AG04450 (cell line): Measurements from ENCODE around the gene PHF23. TPM values are rescaled to one million over a fixed set of nuclear protein-coding genes. Genes with fewer than 3 reads are reported as not detected.

Source experiments
- CTCF ChIA-PET: fragments of 300-600, 350-600 bp; formaldehyde crosslinking; extraction: SDS; loops from one replicate; lab custom pipeline; 2022; ENCODE audit warnings: antibody characterized with exemption, inconsistent platforms; lab: Charles Lee
- POLR2A ChIA-PET: fragments of 350-600 bp; formaldehyde crosslinking; extraction: SDS; loops from one replicate; lab custom pipeline; 2021; ENCODE audit warnings: antibody characterized with exemption, inconsistent platforms; lab: Yijun Ruan, JAX
- DNase-seq: peaks from one replicate; pipeline ENCODE4 v3.0.0-alpha.2; 2011; ENCODE audit warnings: low read depth, low spot score
- H3K27ac ChIP-seq: one replicate; pipeline ENCODE4 v1.5.1; 2012; ENCODE audit warnings: low read depth, low read length, control low read depth
- H3K27me3 ChIP-seq: one replicate; pipeline ENCODE4 v1.6.0; 2012; ENCODE audit warnings: low read length; ENCODE audit not compliant: control insufficient read depth, insufficient read depth
- H3K4me3 ChIP-seq: 2 replicates; pipeline ENCODE4 v1.5.1; 2011; ENCODE audit warnings: mild to moderate bottlenecking, low read depth, low read length, control low read depth
- H3K9me3 ChIP-seq: 2 replicates; pipeline ENCODE4 v1.5.1; 2012; ENCODE audit warnings: low read length; ENCODE audit not compliant: control insufficient read depth, insufficient read depth
- CTCF ChIP-seq: IDR thresholded peaks from 2 replicates; pipeline ENCODE4 v1.5.1; 2011; ENCODE audit warnings: low read depth, low read length, control low read depth, inconsistent platforms
- polyA plus RNA-seq: library from polyadenylated mRNA; depleted of rRNA; stranded (reverse); fragments of >200 nt; gene quantifications from 2 replicates; pipeline ENCODE4 v1.2.3, GENCODE V29; 2011

Gene PHF23
- polyA plus RNA-seq, 1 experiment, result 56.3 TPM

- ChIA-PET CTCF (interaction anchor here (1.0 to 2.0 kb wide), 2 partner anchors 10 to 27 kb away, joined by 3 to 4 read pairs; no protein-coding TSS in a partner anchor), POLR2A (interaction anchor here (0.7 to 4.2 kb wide), 2 partner anchors 12 to 17 kb away, joined by 3 to 42 read pairs; partner anchors contain the start of genes DVL2 and PHF23)
- no peaks in the 10 kb centered on the region; the same call in 1 of the 2 replicates for H3K9me3 ChIP-seq
- TF ChIP-seq CTCF, result no peak
- no peak for DNase-seq
- H3K27me3 ChIP-seq, result no peaks in the 10 kb centered on the region
- H3K27ac ChIP-seq, result peak overlapping the region; percentile 11
- H3K4me3 ChIP-seq, result no peak overlapping the region
These were observed 16.9 kb downstream of the PHF23 start for GRCh38 chr17:7222093-7222971.

GRCh38 chr17:7221278-7222092 lies 17.8 kb downstream of the PHF23 start:
- ChIA-PET CTCF (interaction anchor here (0.9 to 2.0 kb wide), 4 partner anchors 11 to 75 kb away, joined by 3 to 9 read pairs (median 4); no protein-coding TSS in a partner anchor), POLR2A (interaction anchor here (1.9 to 4.2 kb wide), 5 partner anchors 12 to 75 kb away, joined by 8 to 42 read pairs (median 10); partner anchors contain the start of genes CTDNEP1, DVL2, ELP5 and GABARAP)
- no peak for DNase-seq
- H3K9me3 ChIP-seq, result no peaks in the 10 kb centered on the region; the same call in 1 of the 2 replicates
- H3K27ac ChIP-seq, result peak overlapping the region; percentile 11
- no peak for TF ChIP-seq CTCF
- H3K27me3 ChIP-seq, result no peaks in the 10 kb centered on the region
- peak overlapping the region; percentile 86 for H3K4me3 ChIP-seq

GRCh38 chr17:7220593-7221277 lies 18.5 kb downstream of the PHF23 start:
- H3K4me3 ChIP-seq, result peak overlapping the region; percentile 86
- CTCF ChIA-PET, result interaction anchor here (0.8 to 2.1 kb wide), 6 partner anchors 11 to 175 kb away, joined by 3 to 10 read pairs (median 4); no protein-coding TSS in a partner anchor
- peak; percentile 35 for TF ChIP-seq CTCF
- no peak for DNase-seq
- POLR2A ChIA-PET, result interaction anchor here (1.8 to 4.2 kb wide), 6 partner anchors 13 to 175 kb away, joined by 8 to 42 read pairs (median 10); partner anchors contain the start of genes CTDNEP1, DVL2, ELP5 and GABARAP
- peak overlapping the region; percentile 87 for H3K27ac ChIP-seq
- no peaks in the 10 kb centered on the region for H3K27me3 ChIP-seq
- no peaks in the 10 kb centered on the region; the same call in 1 of the 2 replicates for H3K9me3 ChIP-seq

GRCh38 chr17:7219812-7220592 lies 19.3 kb downstream of the PHF23 start, which contains the start of the genes ACADVL and DLG4:
Gene ACADVL, plus strand, starts transcription at chr17:7219938. Its CDS starts 47 bp downstream, at chr17:7219985.
Gene DLG4, minus strand, starts transcription at chr17:7219836.
- H3K27ac ChIP-seq, result peak within 1 kb of the TSS; percentile 87

More at GRCh38 chr17:7219812-7220592, 19.3 kb downstream of the PHF23 start, which contains the start of the genes ACADVL and DLG4:
- CTCF ChIA-PET, result interaction anchor here (0.8 to 2.1 kb wide), 5 partner anchors 17 to 174 kb away, joined by 3 to 10 read pairs (median 5); no protein-coding TSS in a partner anchor
- peak; percentile 74 for DNase-seq
- no peak for TF ChIP-seq CTCF
- H3K9me3 ChIP-seq, result no peaks in the 10 kb centered on the region; the same call in 1 of the 2 replicates
- POLR2A ChIA-PET, result interaction anchor here (0.5 to 4.2 kb wide), 10 partner anchors 14 to 984 kb away, joined by 3 to 42 read pairs (median 8); partner anchors contain the start of genes CTDNEP1, DVL2, ELP5 and GABARAP
- peak within 1 kb of the TSS; percentile 86 for H3K4me3 ChIP-seq
- no peaks in the 10 kb centered on the region for H3K27me3 ChIP-seq
